Mammary epithelial cell (primary cell): ENCODE data around the gene FCN1.

Experiments used
- CTCF ChIP-seq, 2 donors: IDR thresholded peaks in 1 of 2; conservative IDR thresholded peaks in 1 of 2; 2 replicates each; pipeline ENCODE4 v1.5.1; 2011 to 2012; ENCODE audit warnings: inconsistent platforms in 2 of 2, low read length in 2 of 2, mild to moderate bottlenecking in 2 of 2, control low read depth in 1 of 2, low read depth in 1 of 2; ENCODE audit not compliant: insufficient read depth in 1 of 2; ENCODE audit errors: extremely low read depth in 1 of 2
- EZH2 ChIP-seq: IDR thresholded peaks from 2 replicates; pipeline ENCODE4 v1.6.1; 2012; ENCODE audit warnings: low read length, inconsistent platforms, borderline replicate concordance

GRCh38 chr9:134858051-134858841 is 59.5 kb downstream of the FCN1 start:
- TF ChIP-seq CTCF (conservative IDR thresholded peaks at IDR 0.05 in 1 of 2, IDR thresholded peaks at IDR 0.05 in 1 of 2; ENCODE audit: extremely low read depth in 1 of 2, insufficient read depth in 1 of 2, low read depth in 1 of 2, low read length in 2 of 2) (peak in 1 of 2 donors; percentile 18), EZH2 (no peak)
